ENCODE measurements around the gene NRP1.

The NRP1 gene

GRCh38 chr10:33321516-33321915 is 13.0 kb downstream of the NRP1 start:
- H3K4me3 ChIP-seq (ENCODE audit: low read length) = no peak overlapping the region
- TF ChIP-seq ZNF274 (IDR thresholded peaks at IDR 0.05; ENCODE audit: low read depth, low read length) = no peak

DNA sequence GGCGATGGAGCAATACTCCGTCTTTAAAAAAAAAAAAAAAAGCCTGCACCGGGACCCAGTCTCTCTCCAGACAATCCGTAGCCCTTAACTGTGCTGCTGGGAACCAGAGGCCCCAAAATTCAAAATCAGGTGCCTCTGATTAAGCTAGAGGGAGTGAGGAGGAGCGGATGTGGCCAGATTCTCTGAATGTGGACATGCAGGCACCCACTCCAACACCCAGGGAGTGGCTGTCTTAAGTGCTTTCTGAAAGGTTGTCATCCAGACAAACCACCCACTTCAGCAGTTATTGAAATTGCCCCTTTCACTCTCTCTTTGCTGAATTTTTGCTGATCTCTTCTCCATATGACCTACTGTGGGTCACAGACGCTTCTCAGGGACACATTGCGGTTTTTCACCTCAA is 14.2 kb downstream of the NRP1 start:
- no peak for TF ChIP-seq ZNF274 (IDR thresholded peaks at IDR 0.05; ENCODE audit: low read depth, low read length)

DNA sequence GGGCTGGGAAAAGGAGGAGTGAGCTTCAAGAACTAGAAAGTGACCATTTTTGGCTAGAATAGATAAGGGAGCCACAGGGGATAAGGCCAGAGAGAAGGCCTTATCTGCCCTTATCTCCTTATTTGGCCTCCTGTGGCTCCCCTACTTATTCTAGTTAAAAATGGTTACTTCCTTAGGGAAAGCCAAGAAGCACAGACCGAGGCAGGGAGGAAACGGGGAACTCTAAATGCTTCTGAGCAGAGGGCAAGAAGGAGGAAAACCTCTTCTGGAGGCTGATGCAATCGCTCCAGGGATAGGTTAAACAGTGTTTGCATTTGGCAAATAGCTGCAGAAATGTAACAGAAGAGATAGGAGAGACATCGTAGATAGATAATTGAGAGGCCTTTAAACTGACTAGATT is 18.6 kb downstream of the NRP1 start:
- H3K4me3 ChIP-seq (ENCODE audit: low read length) = no peak overlapping the region
- TF ChIP-seq ZNF274 (IDR thresholded peaks at IDR 0.05; ENCODE audit: low read depth, low read length) = no peak

More for the DNA sequence above, 14.2 kb downstream of the NRP1 start:
- no peak overlapping the region for H3K4me3 ChIP-seq (ENCODE audit: low read length)

GRCh38 chr10:33314811-33315561 is 19.5 kb downstream of the NRP1 start:
- no peak for TF ChIP-seq ZNF274 (IDR thresholded peaks at IDR 0.05; ENCODE audit: low read depth, low read length)
- H3K4me3 ChIP-seq (ENCODE audit: low read length) = no peak overlapping the region

DNA sequence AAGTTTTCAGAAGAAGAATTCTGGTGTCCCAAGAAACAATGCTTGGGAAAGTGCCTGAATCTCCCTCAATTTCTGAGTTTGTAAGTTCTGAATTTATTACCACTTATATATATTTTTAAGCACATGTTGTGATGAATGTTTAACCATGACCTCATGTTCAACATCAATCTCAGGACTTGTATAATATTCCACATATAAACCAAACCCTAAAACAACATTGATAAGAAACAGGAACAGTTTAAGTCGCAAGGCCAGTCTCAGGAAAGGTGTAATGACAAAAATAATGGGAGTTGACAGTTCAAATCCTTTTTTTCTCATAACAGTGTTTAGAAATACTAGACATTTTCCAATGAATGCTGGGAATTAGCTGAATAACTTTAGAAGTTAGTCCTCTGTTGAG is 22.8 kb downstream of the NRP1 start:
- no peak for TF ChIP-seq ZNF274 (IDR thresholded peaks at IDR 0.05; ENCODE audit: low read depth, low read length)
- no peak overlapping the region for H3K4me3 ChIP-seq (ENCODE audit: low read length)

- no peak for TF ChIP-seq ZNF274 (IDR thresholded peaks at IDR 0.05; ENCODE audit: low read depth, low read length)
- H3K4me3 ChIP-seq (ENCODE audit: low read length) = no peak overlapping the region
These were observed 23.6 kb downstream of the NRP1 start for GRCh38 chr10:33310853-33311252.

- no peak for TF ChIP-seq ZNF274 (IDR thresholded peaks at IDR 0.05; ENCODE audit: low read depth, low read length)
- no peak overlapping the region for H3K4me3 ChIP-seq (ENCODE audit: low read length)
These were observed 25.1 kb downstream of the NRP1 start for GRCh38 chr10:33309406-33309805.

- no peak overlapping the region for H3K4me3 ChIP-seq (ENCODE audit: low read length)
- no peak for TF ChIP-seq ZNF274 (IDR thresholded peaks at IDR 0.05; ENCODE audit: low read depth, low read length)
These were observed 26.6 kb downstream of the NRP1 start for GRCh38 chr10:33307835-33308234.

- TF ChIP-seq ZNF274 (IDR thresholded peaks at IDR 0.05; ENCODE audit: low read depth, low read length) = no peak
- no peak overlapping the region for H3K4me3 ChIP-seq (ENCODE audit: low read length)
These were observed 27.6 kb downstream of the NRP1 start for GRCh38 chr10:33306701-33307519.

- TF ChIP-seq ZNF274 (IDR thresholded peaks at IDR 0.05; ENCODE audit: low read depth, low read length) = no peak
- no peak overlapping the region for H3K4me3 ChIP-seq (ENCODE audit: low read length)
These were observed 28.3 kb downstream of the NRP1 start for GRCh38 chr10:33306126-33306525.

DNA sequence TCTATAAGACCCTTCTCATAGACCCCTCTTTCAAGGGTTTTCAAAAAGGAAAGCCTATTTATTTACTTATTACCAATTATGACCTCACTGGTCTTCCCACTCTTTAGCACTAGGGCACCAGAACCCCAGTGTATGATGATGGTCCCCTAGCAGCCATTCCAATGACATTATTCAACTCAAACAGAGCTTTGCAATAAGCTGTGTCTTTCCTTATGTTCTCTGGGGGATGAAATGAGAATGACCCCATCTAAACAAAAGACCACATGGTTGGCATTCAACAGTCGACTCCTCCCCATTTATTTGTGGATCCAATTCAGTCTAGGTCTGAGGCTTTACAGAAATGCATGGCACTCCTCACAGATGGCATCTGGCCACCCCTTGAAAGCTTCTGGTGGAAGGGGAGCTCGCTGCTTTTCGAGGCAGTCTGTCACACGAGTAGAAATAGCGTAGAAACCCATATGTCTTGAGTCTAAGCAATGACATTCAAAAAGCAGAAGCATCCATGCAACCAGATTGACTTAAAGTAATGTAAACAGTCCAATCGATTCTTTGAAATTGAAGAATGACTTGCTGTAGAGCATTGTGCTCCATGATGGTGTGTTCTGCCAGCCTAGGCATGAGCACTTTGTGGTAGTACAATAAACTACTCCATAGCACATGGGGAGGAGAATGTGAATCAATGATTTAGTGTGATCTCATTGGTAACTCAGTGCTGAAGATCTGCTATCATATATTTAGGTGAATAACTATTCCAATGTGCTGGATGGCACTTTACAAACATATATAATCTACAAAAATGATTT is 29.8 kb downstream of the NRP1 start:
- H3K4me3 ChIP-seq (ENCODE audit: low read length) = no peak overlapping the region
- no peak for TF ChIP-seq ZNF274 (IDR thresholded peaks at IDR 0.05; ENCODE audit: low read depth, low read length)

DNA sequence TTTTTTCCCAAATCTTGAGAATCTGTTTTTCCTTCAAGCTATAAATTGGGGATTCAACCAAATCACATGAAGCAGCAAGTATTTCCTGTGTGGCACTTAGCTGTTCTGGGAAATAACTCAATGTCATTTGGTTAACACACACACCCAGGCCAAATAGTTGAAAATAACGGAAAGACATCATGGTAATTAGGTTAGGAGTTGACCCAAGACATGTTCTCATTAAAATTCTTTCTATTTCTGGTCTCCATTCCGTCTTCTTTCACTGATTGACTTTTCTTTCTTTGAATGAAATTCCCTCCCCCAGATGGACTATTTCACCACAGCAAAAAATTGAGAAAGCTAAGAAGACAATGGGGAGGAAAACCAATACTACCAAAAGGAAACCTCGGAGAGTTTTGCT is 30.5 kb downstream of the NRP1 start:
- no peak for TF ChIP-seq ZNF274 (IDR thresholded peaks at IDR 0.05; ENCODE audit: low read depth, low read length)

GRCh38 chr10:33302208-33302829 is 32.1 kb downstream of the NRP1 start:
- no peak overlapping the region for H3K4me3 ChIP-seq (ENCODE audit: low read length)
- no peak for TF ChIP-seq ZNF274 (IDR thresholded peaks at IDR 0.05; ENCODE audit: low read depth, low read length)

More for the DNA sequence above, 30.5 kb downstream of the NRP1 start:
- no peak overlapping the region for H3K4me3 ChIP-seq (ENCODE audit: low read length)

All from GM08714 (cell line).